A673 (cell line): ENCODE results near the gene ABCB6.

Experiments
- EZH2 ChIP-seq: fragments of 200-600 bp; sonication (generic); IDR thresholded peaks from 2 replicates; pipeline ENCODE4 v1.6.1; 2017; ENCODE audit warnings: borderline replicate concordance, low read depth, mild to moderate bottlenecking, mixed read lengths, antibody characterized with exemption, low read length; ENCODE audit not compliant: poor library complexity, severe bottlenecking
- TF ChIP-seq, protein P1 (sequence below): fragments of 300-800, 200-600 bp; sonication (generic); conservative IDR thresholded peaks from 2 replicates; pipeline ENCODE4 v1.5.1; 2017; ENCODE audit warnings: low read depth, mild to moderate bottlenecking, antibody characterized with exemption, low read length, moderate library complexity, mixed read lengths

DNA sequence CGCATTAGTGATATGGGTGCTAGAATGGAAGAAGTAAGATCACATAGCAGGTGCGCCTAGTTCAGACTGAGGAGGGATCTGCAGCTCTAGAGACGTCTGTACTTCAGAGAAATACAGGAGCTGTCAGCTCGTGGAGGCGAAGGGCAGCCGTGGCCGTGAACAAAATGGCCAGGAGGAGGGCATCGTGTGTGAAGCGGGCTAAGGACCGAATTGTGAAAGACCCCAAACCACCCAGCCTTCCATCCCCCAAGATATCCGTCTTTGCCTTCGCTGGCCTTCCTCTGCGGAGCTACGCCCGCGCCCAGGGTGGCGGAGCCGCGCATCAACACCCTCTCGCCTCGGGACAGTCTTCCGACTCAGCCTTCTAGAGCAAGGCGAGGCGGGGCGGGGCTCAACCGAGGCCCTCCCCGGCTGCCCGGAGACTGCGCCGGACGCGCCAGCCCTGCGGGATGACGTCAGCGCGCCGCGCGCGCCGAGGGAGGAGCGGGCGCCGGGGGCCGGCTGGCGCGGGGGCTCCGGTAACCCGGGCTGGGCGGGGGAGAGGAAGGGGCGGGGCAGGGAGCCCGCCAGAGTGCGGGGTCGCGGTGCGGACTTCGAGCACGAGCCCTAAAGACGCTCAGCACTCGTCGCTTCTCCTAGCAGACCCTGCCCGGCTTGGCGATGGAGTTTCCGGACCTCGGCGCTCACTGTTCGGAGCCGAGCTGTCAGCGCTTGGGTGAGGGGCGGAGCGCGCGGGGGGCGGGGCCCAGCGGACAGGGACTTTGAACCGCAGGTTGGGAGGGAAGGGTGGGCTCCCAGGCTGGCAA, 12.2 kb downstream of the ABCB6 start, which contains the start of gene ZFAND2B:
- TF ChIP-seq, protein P1, sequence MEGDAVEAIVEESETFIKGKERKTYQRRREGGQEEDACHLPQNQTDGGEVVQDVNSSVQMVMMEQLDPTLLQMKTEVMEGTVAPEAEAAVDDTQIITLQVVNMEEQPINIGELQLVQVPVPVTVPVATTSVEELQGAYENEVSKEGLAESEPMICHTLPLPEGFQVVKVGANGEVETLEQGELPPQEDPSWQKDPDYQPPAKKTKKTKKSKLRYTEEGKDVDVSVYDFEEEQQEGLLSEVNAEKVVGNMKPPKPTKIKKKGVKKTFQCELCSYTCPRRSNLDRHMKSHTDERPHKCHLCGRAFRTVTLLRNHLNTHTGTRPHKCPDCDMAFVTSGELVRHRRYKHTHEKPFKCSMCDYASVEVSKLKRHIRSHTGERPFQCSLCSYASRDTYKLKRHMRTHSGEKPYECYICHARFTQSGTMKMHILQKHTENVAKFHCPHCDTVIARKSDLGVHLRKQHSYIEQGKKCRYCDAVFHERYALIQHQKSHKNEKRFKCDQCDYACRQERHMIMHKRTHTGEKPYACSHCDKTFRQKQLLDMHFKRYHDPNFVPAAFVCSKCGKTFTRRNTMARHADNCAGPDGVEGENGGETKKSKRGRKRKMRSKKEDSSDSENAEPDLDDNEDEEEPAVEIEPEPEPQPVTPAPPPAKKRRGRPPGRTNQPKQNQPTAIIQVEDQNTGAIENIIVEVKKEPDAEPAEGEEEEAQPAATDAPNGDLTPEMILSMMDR = no peak
- no peak for TF ChIP-seq EZH2
